H1 (cell line): ENCODE data around the gene DAP. TPM values are rescaled to one million over a fixed set of nuclear protein-coding genes. Genes with fewer than 3 reads are reported as not detected.

Source experiments
- CHD1 ChIP-seq: IDR thresholded peaks from 2 replicates; pipeline ENCODE4 v1.6.1; 2012; ENCODE audit warnings: low read depth, low read length, improper control_type of control experiment
- EP300 ChIP-seq, 2 experiments: IDR thresholded peaks; 1 replicate in 1 of 2; 2 replicates in 1 of 2; pipeline ENCODE4 v1.6.1; 2011 to 2012; ENCODE audit warnings: low read depth in 2 of 2, low read length in 2 of 2, mild to moderate bottlenecking in 2 of 2, borderline replicate concordance in 1 of 2, inconsistent platforms in 1 of 2, moderate library complexity in 1 of 2
- KDM1A ChIP-seq: fragments of 200-600, 300-600 bp; sonication (generic); IDR thresholded peaks from 2 replicates; pipeline ENCODE4 v1.7.1; 2016; ENCODE audit warnings: mild to moderate bottlenecking, low read length, borderline replicate concordance
- NANOG ChIP-seq: IDR thresholded peaks from 2 replicates; pipeline ENCODE4 v1.6.1; 2011; ENCODE audit warnings: low read length, low read depth, mild to moderate bottlenecking, inconsistent platforms; ENCODE audit not compliant: insufficient read depth, poor library complexity, severe bottlenecking
- RBBP5 ChIP-seq: IDR thresholded peaks from 2 replicates; pipeline ENCODE4 v1.7.1; 2012; ENCODE audit warnings: low read depth, mild to moderate bottlenecking, inconsistent platforms, low read length, moderate library complexity, borderline replicate concordance
- RNF2 ChIP-seq: fragments of 200-900, 300-1000 bp; sonication (generic); IDR thresholded peaks from 2 replicates; pipeline ENCODE4 v1.7.1; 2016; ENCODE audit warnings: borderline replicate concordance, low read depth, mild to moderate bottlenecking, antibody characterized with exemption, low read length; ENCODE audit not compliant: poor library complexity, severe bottlenecking; ENCODE audit errors: missing control alignments
- SAP30 ChIP-seq: fragments of 300-600 bp; sonication (generic); IDR thresholded peaks from 2 replicates; pipeline ENCODE4 v1.7.1; 2012; ENCODE audit warnings: low read length, moderate library complexity, mild to moderate bottlenecking, inconsistent platforms; ENCODE audit not compliant: insufficient read depth, insufficient replicate concordance
- ZNF274 ChIP-seq: IDR thresholded peaks from 2 replicates; pipeline ENCODE4 v1.7.0; 2012; ENCODE audit warnings: low read length, borderline replicate concordance; ENCODE audit errors: extremely low read depth
- polyA plus RNA-seq, 7 experiments: library from polyadenylated mRNA; depleted of rRNA in 3 of 7; stranded (reverse) in 5 of 7; unstranded in 2 of 7; fragments of >200 nt in 5 of 7; fragments of 200-250 nt in 2 of 7; gene quantifications; 1 replicate in 5 of 7; 2 replicates in 1 of 7; 4 replicates in 1 of 7; pipeline versions ENCODE4 v1.2.1 to v1.2.3, GENCODE V29; 2011 to 2013; ENCODE audit warnings: missing spikeins in 2 of 7, mixed read lengths in 2 of 7
- total RNA-seq: library from RNA; stranded (reverse); fragmentation: NEBNext Ultra II Directional; extraction: Animal tissue kit (Norgen Biotek cat#: 25700); gene quantifications from 2 replicates; pipeline ENCODE4 v1.2.1, GENCODE V29; 2021
- TF ChIP-seq, protein P1 (sequence below): IDR thresholded peaks from 2 replicates; pipeline ENCODE4 v1.6.1; 2012; ENCODE audit warnings: inconsistent platforms

Gene DAP
- total and polyA plus RNA-seq, 2 of the 8 experiments (the other 6 are each of a cell fraction or from before 2014, with no cell fraction given): 26.2 to 44.4 TPM

DNA sequence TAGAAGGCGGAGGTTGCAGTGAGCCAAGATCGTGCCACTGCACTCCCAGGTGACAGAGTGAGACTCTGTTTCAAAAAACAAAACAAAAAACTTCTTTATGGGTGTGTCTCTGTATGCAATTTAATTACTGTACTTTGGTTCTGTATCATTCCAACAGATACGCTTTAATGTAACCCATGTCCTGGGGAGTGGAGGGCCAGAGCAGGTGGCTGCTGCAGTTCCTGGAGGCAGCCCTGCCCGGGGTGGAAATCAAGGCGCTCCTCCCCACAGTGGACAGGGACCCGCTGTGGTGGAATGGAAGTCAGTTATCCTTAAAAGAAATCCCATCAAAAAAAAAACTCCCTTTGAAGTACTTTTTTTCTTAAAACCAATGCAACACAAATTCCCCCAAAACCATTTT lies 1.9 kb downstream of the DAP start (continued):
- TF ChIP-seq, protein P1, sequence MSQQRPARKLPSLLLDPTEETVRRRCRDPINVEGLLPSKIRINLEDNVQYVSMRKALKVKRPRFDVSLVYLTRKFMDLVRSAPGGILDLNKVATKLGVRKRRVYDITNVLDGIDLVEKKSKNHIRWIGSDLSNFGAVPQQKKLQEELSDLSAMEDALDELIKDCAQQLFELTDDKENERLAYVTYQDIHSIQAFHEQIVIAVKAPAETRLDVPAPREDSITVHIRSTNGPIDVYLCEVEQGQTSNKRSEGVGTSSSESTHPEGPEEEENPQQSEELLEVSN: no peak
- TF ChIP-seq KDM1A (no peak), RNF2 (no peak), ZNF274 (no peak), EP300 (IDR thresholded peaks at IDR 0.05; ENCODE audit: borderline replicate concordance in 1 of 2, low read depth in 2 of 2, low read length in 2 of 2) (no peak), NANOG (no peak), RBBP5 (no peak), SAP30 (no peak), CHD1 (no peak)
- TF ChIP-seq, all 59 proteins: peak for 0
